Upper lobe of left lung (tissue), 6 donors: ENCODE results near the gene PRELP. TPM values are rescaled to one million over a fixed set of nuclear protein-coding genes. Genes with fewer than 3 reads are reported as not detected.
"Not testable (repeated sequence)": the region's sequence is repeated elsewhere in the genome, so short reads cannot be mapped to it uniquely, and the experiment has no call there.

ENCODE experiments used
- ATAC-seq, 2 donors: fragments of 200-7000 bp; cut with Tn5 transposase; one replicate each; pipeline ENCODE4 v1.9.1; 2022; ENCODE audit warnings: mild to moderate bottlenecking in 2 of 2, moderate library complexity in 2 of 2; ENCODE audit not compliant: low FRiP score in 2 of 2
- DNase-seq, 2 donors: peaks; one replicate each; pipeline ENCODE4 v3.0.0-alpha.2; 2019 to 2020
- H3K27ac ChIP-seq, 4 donors: fragments of 200-600 bp; sonication (generic); one replicate each; pipeline ENCODE4 v1.5.1; 2016 to 2019
- H3K27me3 ChIP-seq, 4 donors: fragments of 200-600 bp; sonication (generic); one replicate each; pipeline ENCODE4 v1.5.1; 2017 to 2019
- H3K36me3 ChIP-seq, 4 donors: fragments of 200-600 bp; sonication (generic); one replicate each; pipeline ENCODE4 v1.5.1; 2016 to 2019
- H3K4me1 ChIP-seq, 4 donors: fragments of 200-600 bp; sonication (generic); one replicate each; pipeline ENCODE4 v1.5.1; 2018 to 2019
- H3K4me3 ChIP-seq, 4 donors: fragments of 200-600 bp; sonication (generic); one replicate each; pipeline ENCODE4 v1.5.1; 2017 to 2019; ENCODE audit warnings: mild to moderate bottlenecking in 2 of 4, moderate library complexity in 1 of 4
- H3K9me3 ChIP-seq, 4 donors: fragments of 200-600 bp; sonication (generic); one replicate each; pipeline ENCODE4 v1.5.1; 2018 to 2019
- EP300 ChIP-seq, 4 donors: sonication (generic); formaldehyde crosslinking; IDR thresholded peaks; one replicate each; pipeline ENCODE4 v1.5.1; 2017; ENCODE audit warnings: antibody characterized with exemption in 4 of 4, control low read depth in 2 of 4
- POLR2A ChIP-seq, 4 donors: fragments of 450-650 bp; IDR thresholded peaks; one replicate each; pipeline ENCODE4 v1.5.1; 2016 to 2017; ENCODE audit warnings: antibody characterized with exemption in 4 of 4, mild to moderate bottlenecking in 2 of 4
- POLR2AphosphoS5 ChIP-seq, 2 donors: sonication (generic); formaldehyde crosslinking; IDR thresholded peaks; one replicate each; pipeline ENCODE4 v1.5.1; 2017; ENCODE audit warnings: antibody characterized with exemption in 2 of 2
- WGBS, 2 donors: methylation state at CpG; one replicate each; pipeline ENCODE4 v1.1.5; 2017 to 2018; 5-methylcytosine and 5-hydroxymethylcytosine counted together
- total RNA-seq, 6 donors: library from RNA; depleted of rRNA in 4 of 6; stranded (reverse); fragments of >200 nt in 4 of 6; gene quantifications; one replicate each; pipeline versions ENCODE4 v1.1.0 to v1.2.1, GENCODE V29; 2016 to 2021
- TF ChIP-seq, protein P1 (sequence below), 6 experiments: fragments of 450-650 bp in 4 of 6; fragments of 200-600 bp in 2 of 6; sonication (generic) in 2 of 6; IDR thresholded peaks; one replicate each; pipeline ENCODE4 v1.5.1; 2016 to 2019; ENCODE audit warnings: antibody characterized with exemption in 6 of 6
- donor health status: DM: no; HTN: no; CAD: no; lungs with moderate emphysema.
- donor health status: DM: no; HTN: yes; CAD: no; lungs with severe emphysema.

PRELP gene
- total RNA-seq, 6 donors from 2014 or later: 30.4 to 104 (median 47.3) TPM

DNA sequence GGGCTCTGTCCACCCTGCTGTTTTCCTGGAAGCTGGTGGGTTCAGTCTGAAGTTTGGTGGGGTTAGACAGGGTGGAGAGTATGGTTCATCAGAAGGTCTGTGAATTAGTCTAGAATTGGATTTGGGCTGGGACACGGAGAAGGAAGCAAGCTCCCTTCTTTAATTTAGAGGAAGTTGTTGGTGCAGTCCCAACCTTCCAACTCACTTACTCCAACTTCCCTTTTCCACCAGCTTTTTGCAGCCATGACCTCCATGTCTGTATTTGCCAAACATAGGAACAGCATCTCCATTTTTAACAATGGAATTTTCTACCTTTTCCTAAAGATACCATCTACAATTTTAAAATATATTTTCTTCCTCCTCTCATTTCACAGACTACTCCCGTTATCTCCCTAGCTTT is 28.5 kb upstream of the PRELP start:
- ATAC-seq: no peak
- DNase-seq: no peak
- Histone ChIP-seq H3K4me3 (no peak overlapping the region), H3K36me3 (no peaks in the 10 kb centered on the region), H3K27me3 (no peaks in the 10 kb centered on the region), H3K27ac (no peak overlapping the region), H3K4me1 (peaks cover 0 to 6% (median 0%) of the 10 kb centered on the region in 4 donors), H3K9me3 (peaks cover 0 to 7% (median 0%) of the 10 kb centered on the region in 4 donors)
- TF ChIP-seq POLR2A (IDR thresholded peaks at IDR 0.05): no peak
- 66 to 71% methylated on average over 2 of the region's 2 CpGs for WGBS, 2 donors

DNA sequence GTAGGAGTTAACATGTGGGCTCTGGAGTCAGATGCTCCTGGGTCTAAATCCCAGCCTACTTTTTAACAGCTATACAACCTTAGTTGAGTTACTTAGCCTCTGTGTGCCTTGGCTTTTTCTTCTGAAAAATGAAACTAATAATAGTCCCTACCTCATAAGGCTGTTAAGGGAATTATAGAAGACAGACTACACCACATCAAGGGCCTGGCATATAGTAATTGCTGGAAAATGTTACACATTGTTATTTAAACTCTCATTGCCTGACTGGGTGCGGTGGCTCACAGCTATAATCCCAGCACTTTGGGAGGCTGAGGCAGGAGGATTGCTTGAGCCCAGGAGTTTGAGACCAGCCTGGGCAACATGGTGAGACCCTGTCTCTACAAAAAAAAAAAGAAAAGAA is 28.0 kb upstream of the PRELP start:
- H3K4me3 ChIP-seq, DNase-seq, H3K4me1 ChIP-seq, ATAC-seq, H3K36me3 ChIP-seq, H3K27me3 ChIP-seq, H3K9me3 ChIP-seq: not testable (repeated sequence)
- WGBS, 2 donors: 86 to 100% methylated on average over 1 of the region's 1 CpG
- peak overlapping the region in 1 of 4 donors; percentile 55 for H3K27ac ChIP-seq

DNA sequence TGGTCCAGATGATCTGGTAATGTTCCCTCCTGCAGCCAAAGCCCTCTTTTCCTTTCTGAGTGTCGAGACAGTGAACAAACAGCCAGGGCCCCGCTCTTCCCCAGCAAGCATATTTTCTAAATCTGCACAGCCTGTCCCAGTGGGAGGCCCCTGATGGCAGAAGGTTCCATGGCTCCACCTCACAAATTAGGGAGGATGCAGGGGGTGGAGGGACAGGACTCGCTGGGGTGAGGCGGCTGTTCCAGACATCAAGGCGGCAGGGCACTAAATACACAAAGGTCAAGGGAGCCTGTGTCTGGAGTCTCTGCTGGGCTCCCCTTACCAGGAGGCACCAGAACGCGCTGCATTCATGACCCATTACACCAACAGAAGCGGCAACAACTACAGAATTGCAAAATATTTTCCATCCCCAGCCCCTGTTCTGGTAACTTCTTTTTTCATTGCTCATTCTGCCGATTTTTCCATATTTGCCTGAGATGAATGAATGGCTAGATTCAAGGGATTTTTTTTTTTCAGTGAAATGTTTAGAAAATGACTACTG is 27.0 kb upstream of the PRELP start:
- Histone ChIP-seq H3K4me1 (peaks cover 0 to 6% (median 0%) of the 10 kb centered on the region in 4 donors), H3K27me3 (no peaks in the 10 kb centered on the region), H3K4me3 (no peak overlapping the region), H3K27ac (peak overlapping the region; percentile 3 to 62 (median 42)), H3K36me3 (no peaks in the 10 kb centered on the region), H3K9me3 (peaks cover 0 to 7% (median 0%) of the 10 kb centered on the region in 4 donors)
- TF ChIP-seq, protein P1, sequence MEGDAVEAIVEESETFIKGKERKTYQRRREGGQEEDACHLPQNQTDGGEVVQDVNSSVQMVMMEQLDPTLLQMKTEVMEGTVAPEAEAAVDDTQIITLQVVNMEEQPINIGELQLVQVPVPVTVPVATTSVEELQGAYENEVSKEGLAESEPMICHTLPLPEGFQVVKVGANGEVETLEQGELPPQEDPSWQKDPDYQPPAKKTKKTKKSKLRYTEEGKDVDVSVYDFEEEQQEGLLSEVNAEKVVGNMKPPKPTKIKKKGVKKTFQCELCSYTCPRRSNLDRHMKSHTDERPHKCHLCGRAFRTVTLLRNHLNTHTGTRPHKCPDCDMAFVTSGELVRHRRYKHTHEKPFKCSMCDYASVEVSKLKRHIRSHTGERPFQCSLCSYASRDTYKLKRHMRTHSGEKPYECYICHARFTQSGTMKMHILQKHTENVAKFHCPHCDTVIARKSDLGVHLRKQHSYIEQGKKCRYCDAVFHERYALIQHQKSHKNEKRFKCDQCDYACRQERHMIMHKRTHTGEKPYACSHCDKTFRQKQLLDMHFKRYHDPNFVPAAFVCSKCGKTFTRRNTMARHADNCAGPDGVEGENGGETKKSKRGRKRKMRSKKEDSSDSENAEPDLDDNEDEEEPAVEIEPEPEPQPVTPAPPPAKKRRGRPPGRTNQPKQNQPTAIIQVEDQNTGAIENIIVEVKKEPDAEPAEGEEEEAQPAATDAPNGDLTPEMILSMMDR (IDR thresholded peaks at IDR 0.05): no peak
- TF ChIP-seq POLR2AphosphoS5 (IDR thresholded peaks at IDR 0.05): peak; percentile 20 to 27
- no peak for TF ChIP-seq EP300 (IDR thresholded peaks at IDR 0.05)
- ATAC-seq (peak; percentile 16 to 32), DNase-seq (no peak)
- WGBS, 2 donors: 64 to 69% methylated on average over 9 of the region's 9 CpGs

DNA sequence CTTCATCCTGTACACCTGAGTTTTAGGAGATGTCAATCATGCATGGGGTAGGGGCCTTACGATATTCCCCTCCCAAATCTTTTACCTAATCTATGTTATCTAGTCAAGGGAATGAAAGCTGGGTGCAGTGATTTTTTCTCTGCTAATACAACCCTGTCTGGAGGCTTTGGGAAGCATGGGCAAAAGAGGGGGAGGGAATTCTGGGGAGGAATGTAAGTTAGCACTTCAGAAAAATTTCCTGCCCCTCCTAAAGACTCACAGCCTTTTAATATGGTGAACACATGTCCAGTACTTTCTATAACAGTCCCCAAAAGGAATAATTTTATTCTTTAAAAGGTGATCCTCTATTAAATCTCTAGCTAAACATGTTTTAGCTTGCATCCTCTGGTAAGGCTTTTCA is 25.6 kb upstream of the PRELP start:
- Histone ChIP-seq H3K27ac (peak overlapping the region in 3 of 4 donors; percentile 2 to 53 (median 52)), H3K36me3 (no peaks in the 10 kb centered on the region), H3K4me1 (peaks cover 0 to 6% (median 0%) of the 10 kb centered on the region in 4 donors), H3K4me3 (no peak overlapping the region), H3K27me3 (no peaks in the 10 kb centered on the region), H3K9me3 (peaks cover 0 to 6% (median 0%) of the 10 kb centered on the region in 4 donors)
- ATAC-seq (no peak), DNase-seq (no peak)
- no peak for TF ChIP-seq EP300 (IDR thresholded peaks at IDR 0.05)
- WGBS, 2 donors: 75 to 89% methylated on average over 1 of the region's 1 CpG

DNA sequence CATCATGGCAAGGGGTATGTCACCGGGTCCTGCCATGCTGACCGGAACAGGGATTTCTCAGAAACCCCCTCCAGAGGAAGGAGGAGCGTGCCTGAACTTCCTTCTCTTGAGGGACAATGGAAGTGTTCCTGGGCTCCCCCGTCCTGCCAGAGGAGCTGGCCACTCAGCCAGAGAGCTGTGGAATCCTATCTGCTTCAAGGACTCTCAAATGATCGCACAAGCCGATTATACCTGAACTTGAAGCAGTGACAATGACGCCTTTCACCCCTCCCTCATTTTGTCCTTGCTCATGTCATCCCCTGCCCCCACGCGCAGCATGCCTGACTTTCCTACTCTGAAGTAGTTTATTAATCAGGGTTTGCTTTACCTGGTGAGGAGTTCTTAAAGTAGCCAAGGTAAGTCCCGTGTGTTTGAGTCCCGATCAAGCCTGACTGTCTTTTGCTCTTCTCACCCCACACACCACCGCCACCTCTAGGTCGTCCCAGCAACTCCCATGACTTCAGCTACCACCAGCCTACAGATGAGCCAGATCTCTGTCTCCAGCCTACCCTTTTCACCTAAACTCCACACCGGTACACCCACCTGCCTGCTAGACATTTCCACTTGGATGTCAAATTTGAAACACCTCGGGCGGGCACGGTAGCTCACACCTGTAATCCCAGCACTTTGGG is 25.0 kb upstream of the PRELP start:
- Histone ChIP-seq H3K27ac (peak overlapping the region in 1 of 4 donors; percentile 52), H3K27me3 (no peaks in the 10 kb centered on the region), H3K9me3 (no peaks in the 10 kb centered on the region), H3K4me1 (peaks cover 0 to 6% (median 0%) of the 10 kb centered on the region in 4 donors), H3K4me3 (no peak overlapping the region), H3K36me3 (no peaks in the 10 kb centered on the region)
- ATAC-seq (no peak), DNase-seq (no peak)
- WGBS, 2 donors: 69 to 70% methylated on average over 16 to 17 of the region's 17 CpGs
- TF ChIP-seq, protein P1 (IDR thresholded peaks at IDR 0.05): no peak
- TF ChIP-seq POLR2A (IDR thresholded peaks at IDR 0.05) (no peak), EP300 (IDR thresholded peaks at IDR 0.05) (no peak), POLR2AphosphoS5 (IDR thresholded peaks at IDR 0.05) (no peak)

- ATAC-seq (peak in 1 of 2 donors; percentile 67), DNase-seq (no peak)
- Histone ChIP-seq H3K36me3 (no peaks in the 10 kb centered on the region), H3K9me3 (no peaks in the 10 kb centered on the region), H3K27me3 (no peaks in the 10 kb centered on the region), H3K4me3 (no peak overlapping the region), H3K27ac (no peak overlapping the region), H3K4me1 (peaks cover 0 to 6% (median 0%) of the 10 kb centered on the region in 4 donors)
- TF ChIP-seq, protein P1 (IDR thresholded peaks at IDR 0.05): no peak
- TF ChIP-seq POLR2A (IDR thresholded peaks at IDR 0.05): no peak
- no peak for TF ChIP-seq POLR2AphosphoS5 (IDR thresholded peaks at IDR 0.05)
- no peak for TF ChIP-seq EP300 (IDR thresholded peaks at IDR 0.05)
- 49 to 50% methylated on average over 2 of the region's 2 CpGs for WGBS, 2 donors
Measured at GRCh38 chr1:203451836-203452784, 23.5 kb upstream of the PRELP start.
